ENCODE results near the gene NEK3. TPM values are rescaled to one million over a fixed set of nuclear protein-coding genes. Genes with fewer than 3 reads are reported as not detected.

The NEK3 gene
- total RNA-seq, 1 experiment from 2014 or later, result 13.3 TPM

- no peak overlapping the region for H2BK5ac ChIP-seq (ENCODE audit: insufficient read length, low read length)
- H3K4me3 Mint-ChIP-seq, result no peak overlapping the region
- no peak overlapping the region for H4K91ac ChIP-seq (ENCODE audit: insufficient read length, low read depth, low read length)
- WGBS (ENCODE audit: extremely low coverage, insufficient read length, low lambda C conversion rate), result no CpG with 5 or more reads among the region's 1 CpG
- H2BK15ac ChIP-seq (ENCODE audit: low read depth, low read length), result no peak overlapping the region
- no peak overlapping the region for H3K4ac ChIP-seq (ENCODE audit: low read depth, low read length)
- H4K20me1 ChIP-seq (ENCODE audit: control insufficient read depth, insufficient read depth, insufficient read length), result no peaks in the 10 kb centered on the region
- H2BK20ac ChIP-seq (ENCODE audit: low read depth, low read length, poor library complexity, severe bottlenecking), result no peak overlapping the region
- H2AK5ac ChIP-seq (ENCODE audit: insufficient read length, low read length), result no peak overlapping the region
- no peak overlapping the region for H3K56ac ChIP-seq (ENCODE audit: insufficient read length, low read depth, low read length)
- H3K14ac ChIP-seq (ENCODE audit: insufficient read depth, low read length), result no peak overlapping the region
- H3K4me1 ChIP-seq (ENCODE audit: insufficient read depth, low read length), result no peaks in the 10 kb centered on the region
- H3K79me2 ChIP-seq (ENCODE audit: insufficient read depth, low read length), result no peaks in the 10 kb centered on the region
- no peak overlapping the region for H4K5ac ChIP-seq (ENCODE audit: insufficient read length, low read depth, low read length)
- H3K9me3 ChIP-seq (ENCODE audit: control insufficient read depth, low read depth, low read length), result no peaks in the 10 kb centered on the region
- no peaks in the 10 kb centered on the region for H3K23me2 ChIP-seq (ENCODE audit: insufficient read length, low read depth, low read length, poor library complexity, severe bottlenecking)
- no peaks in the 10 kb centered on the region for H3K27me3 ChIP-seq (ENCODE audit: insufficient read depth, low read length)
- no peak overlapping the region for H2AFZ ChIP-seq (ENCODE audit: low read length)
- no peak overlapping the region for H3K27ac ChIP-seq (ENCODE audit: insufficient read length, low read depth, low read length)
- H3K4me1 Mint-ChIP-seq, result peaks cover 4 to 10% of the 10 kb centered on the region in 2 experiments; a peak in 3 of 4 replicates
- no peak overlapping the region for H3K23ac ChIP-seq (ENCODE audit: insufficient read length, low read depth, low read length)
- H2BK120ac ChIP-seq (ENCODE audit: low read depth, low read length, poor library complexity, severe bottlenecking), result no peak overlapping the region
- TF ChIP-seq CTCF (conservative IDR thresholded peaks at IDR 0.05), result no peak
- no peak for DNase-seq
- H3K9me3 Mint-ChIP-seq, result peaks cover 15 to 16% of the 10 kb centered on the region in 2 experiments
- no peak overlapping the region for H3K9ac ChIP-seq (ENCODE audit: extremely low read depth, insufficient read length, low read length)
- H3K27ac Mint-ChIP-seq, result no peak overlapping the region
- no peak overlapping the region for H4K8ac ChIP-seq (replicated peaks; ENCODE audit: insufficient read length, low read depth, low read length)
- H3T11ph ChIP-seq (ENCODE audit: low read length), result no peak overlapping the region
- H2BK12ac ChIP-seq (ENCODE audit: insufficient read length, low read depth, low read length), result no peak overlapping the region
- no peaks in the 10 kb centered on the region for H3K79me1 ChIP-seq (ENCODE audit: insufficient read depth, low read depth, low read length, poor library complexity, severe bottlenecking)
- H3K18ac ChIP-seq (ENCODE audit: insufficient read length, low read depth, low read length), result no peak overlapping the region
- H3K27me3 Mint-ChIP-seq (ENCODE audit: low read depth), result no peaks in the 10 kb centered on the region
- H3K4me2 ChIP-seq (ENCODE audit: insufficient read depth, insufficient read length, low read length), result no peak overlapping the region
- peaks cover 3 to 22% (median 6%) of the 10 kb centered on the region in 3 experiments; a peak in 6 of 7 replicates for H3K36me3 Mint-ChIP-seq (ENCODE audit: insufficient read depth in 1 of 3, low read depth in 3 of 3)
Measured at GRCh38 chr13:52105841-52106240, 53.6 kb downstream of the NEK3 start.
